HL-60/S4 (cell line): Measurements from ENCODE around the gene GCNA.

Source experiments
- in situ Hi-C: fragments of 300-500 bp; cut with MboI; formaldehyde crosslinking; loops from 2 replicates; pipeline ENCODE4 v1.14.3; 2022; ENCODE audit warnings: low sequenced_read_pairs

The GCNA gene

GRCh38 chrX:71578253-71579135 is at the start of gene GCNA:
TSS of gene GCNA (plus strand) at chrX:71578437. CDS start at chrX:71580822, 2,385 bp downstream.
- in situ Hi-C loops, result no loop called here

- in situ Hi-C loops, result no loop called here
Observed at GRCh38 chrX:71532078-71532752, 46.0 kb upstream of the GCNA start.

- in situ Hi-C loops, result no loop called here
Observed at GRCh38 chrX:71532753-71533425, 45.3 kb upstream of the GCNA start, which contains the start of gene OGT. TSS of gene OGT (plus strand) at chrX:71533104. CDS start at chrX:71533300, 196 bp downstream.

- in situ Hi-C loops, result no loop called here
Observed at GRCh38 chrX:71533516-71533850, 44.8 kb upstream of the GCNA start.

GRCh38 chrX:71533851-71534561 is 44.2 kb upstream of the GCNA start:
- in situ Hi-C loops, result no loop called here

- in situ Hi-C loops, result no loop called here
Observed at GRCh38 chrX:71534773-71535544, 43.3 kb upstream of the GCNA start.

- in situ Hi-C loops, result no loop called here
Observed at GRCh38 chrX:71536285-71536684, 42.0 kb upstream of the GCNA start.

GRCh38 chrX:71537743-71538142 is 40.5 kb upstream of the GCNA start:
- in situ Hi-C loops, result no loop called here

GRCh38 chrX:71540801-71541200 is 37.4 kb upstream of the GCNA start:
- in situ Hi-C loops, result no loop called here

GRCh38 chrX:71541210-71542022 is 36.8 kb upstream of the GCNA start:
- in situ Hi-C loops, result no loop called here

GRCh38 chrX:71542411-71542810 is 35.8 kb upstream of the GCNA start:
- in situ Hi-C loops, result no loop called here

GRCh38 chrX:71542825-71543224 is 35.4 kb upstream of the GCNA start:
- in situ Hi-C loops, result no loop called here

GRCh38 chrX:71543316-71543715 is 34.9 kb upstream of the GCNA start:
- in situ Hi-C loops, result no loop called here

- in situ Hi-C loops, result no loop called here
Observed at GRCh38 chrX:71545364-71545763, 32.9 kb upstream of the GCNA start.

GRCh38 chrX:71546879-71547278 is 31.4 kb upstream of the GCNA start:
- in situ Hi-C loops, result no loop called here

GRCh38 chrX:71547339-71547738 is 30.9 kb upstream of the GCNA start:
- in situ Hi-C loops, result no loop called here

- in situ Hi-C loops, result no loop called here
Observed at GRCh38 chrX:71549986-71550385, 28.3 kb upstream of the GCNA start.

- in situ Hi-C loops, result no loop called here
Observed at GRCh38 chrX:71550578-71550977, 27.7 kb upstream of the GCNA start.

GRCh38 chrX:71556036-71556435 is 22.2 kb upstream of the GCNA start:
- in situ Hi-C loops, result no loop called here
